HepG2 (cell line): Measurements from ENCODE around the gene DAB2IP. TPM values are rescaled to one million over a fixed set of nuclear protein-coding genes. Genes with fewer than 3 reads are reported as not detected.

Source experiments
- BCL6 ChIP-seq: IDR thresholded peaks from 2 replicates; pipeline ENCODE4 v1.6.1; 2016; ENCODE audit warnings: missing genetic modification reagents, missing compliant biosample characterization
- BHLHE40 ChIP-seq: IDR thresholded peaks from 2 replicates; pipeline ENCODE4 v1.6.1; 2011; ENCODE audit warnings: low read length, improper control_type of control experiment
- CREB1 ChIP-seq, 2 experiments: fragments of 450-650 bp in 1 of 2; IDR thresholded peaks; 2 replicates each; pipeline ENCODE4 v1.6.1; 2016 to 2017; ENCODE audit warnings: control low read depth in 1 of 2, mild to moderate bottlenecking in 1 of 2, missing compliant biosample characterization in 1 of 2, missing genetic modification characterization in 1 of 2
- ELF3 ChIP-seq: IDR thresholded peaks from 2 replicates; pipeline ENCODE4 v1.6.1; 2016; ENCODE audit warnings: missing genetic modification reagents, missing compliant biosample characterization
- FOXA1 ChIP-seq, 2 experiments: fragments of 450-650 bp in 1 of 2; sonication (generic) in 1 of 2; formaldehyde crosslinking in 1 of 2; IDR thresholded peaks; 2 replicates each; pipeline versions ENCODE4 v1.4.0 to v1.6.1; 2016 to 2020; ENCODE audit warnings: missing genetic modification reagents in 1 of 2
- MAX ChIP-seq: IDR thresholded peaks from 2 replicates; pipeline ENCODE4 v1.6.1; 2012; ENCODE audit warnings: inconsistent platforms
- NFE2 ChIP-seq: sonication (generic); formaldehyde crosslinking; IDR thresholded peaks from 2 replicates; pipeline ENCODE4 v1.4.0; 2020; ENCODE audit warnings: missing genetic modification reagents
- NRL ChIP-seq: sonication (generic); formaldehyde crosslinking; IDR thresholded peaks from 2 replicates; pipeline ENCODE4 v1.5.0; 2020; ENCODE audit warnings: missing genetic modification reagents, mild to moderate bottlenecking, moderate library complexity, borderline replicate concordance
- PITX1 ChIP-seq: sonication (generic); formaldehyde crosslinking; IDR thresholded peaks from 2 replicates; pipeline ENCODE4 v1.5.1; 2020; ENCODE audit warnings: mild to moderate bottlenecking, missing genetic modification reagents
- POLR2G ChIP-seq: fragments of 200-400 bp; formaldehyde crosslinking; IDR thresholded peaks from 2 replicates; pipeline ENCODE4 v1.6.1; 2018; ENCODE audit warnings: mild to moderate bottlenecking, low read depth, low read length, moderate library complexity
- PPARG ChIP-seq: conservative IDR thresholded peaks from 2 replicates; pipeline ENCODE4 v1.6.1; 2016; ENCODE audit warnings: missing biosample characterization, missing genetic modification reagents
- PRDM10 ChIP-seq: sonication (generic); formaldehyde crosslinking; IDR thresholded peaks from 2 replicates; pipeline ENCODE4 v1.4.0; 2020; ENCODE audit warnings: low read depth, missing genetic modification reagents
- SAP130 ChIP-seq: IDR thresholded peaks from 2 replicates; pipeline ENCODE4 v1.6.1; 2016; ENCODE audit warnings: low read depth
- SMAD1 ChIP-seq: sonication (generic); formaldehyde crosslinking; IDR thresholded peaks from 2 replicates; pipeline ENCODE4 v1.4.0; 2020; ENCODE audit warnings: missing genetic modification reagents, low read depth, mild to moderate bottlenecking, borderline replicate concordance
- SMAD3 ChIP-seq: sonication (generic); formaldehyde crosslinking; IDR thresholded peaks from 2 replicates; pipeline ENCODE4 v1.4.0; 2020; ENCODE audit warnings: missing genetic modification reagents
- SOX6 ChIP-seq, 2 experiments: fragments of 450-650 bp in 1 of 2; sonication (generic) in 1 of 2; formaldehyde crosslinking in 1 of 2; IDR thresholded peaks; 2 replicates each; pipeline versions ENCODE4 v1.4.0 to v1.6.1; 2017 to 2020; ENCODE audit warnings: antibody characterized with exemption in 1 of 2, mild to moderate bottlenecking in 1 of 2, missing genetic modification reagents in 1 of 2
- SP1 ChIP-seq, 2 experiments: fragments of 450-650 bp in 1 of 2; sonication (generic) in 1 of 2; formaldehyde crosslinking in 1 of 2; IDR thresholded peaks; 2 replicates each; pipeline versions ENCODE4 v1.4.0 to v1.6.1; 2016 to 2020; ENCODE audit warnings: missing genetic modification reagents in 1 of 2
- SP5 ChIP-seq: IDR thresholded peaks from 2 replicates; pipeline ENCODE4 v1.6.1; 2016; ENCODE audit warnings: low read depth, borderline replicate concordance
- YEATS2 ChIP-seq: sonication (generic); formaldehyde crosslinking; IDR thresholded peaks from 2 replicates; pipeline ENCODE4 v1.4.0; 2020; ENCODE audit warnings: missing genetic modification reagents, borderline replicate concordance
- ZEB1 ChIP-seq: IDR thresholded peaks from 2 replicates; pipeline ENCODE4 v1.6.1; 2012; ENCODE audit warnings: mild to moderate bottlenecking, low read depth, inconsistent platforms; ENCODE audit not compliant: insufficient replicate concordance
- ZNF354B ChIP-seq: sonication (generic); formaldehyde crosslinking; IDR thresholded peaks from 2 replicates; pipeline ENCODE4 v1.8.0; 2022; ENCODE audit warnings: mild to moderate bottlenecking, missing genetic modification reagents
- polyA plus RNA-seq, 8 experiments: library from polyadenylated mRNA; depleted of rRNA in 3 of 8; stranded (reverse) in 7 of 8; unstranded in 1 of 8; fragments of >200 nt; fragmentation: Illumina TruSeq in 4 of 8; extraction: Trizol in 4 of 8; gene quantifications; 2 replicates each; pipeline versions ENCODE4 v1.2.1 to v1.2.3, GENCODE V29; 2011 to 2016; ENCODE audit warnings: low read depth in 4 of 8, missing spikeins in 1 of 8, mixed read lengths in 1 of 8; ENCODE audit not compliant: insufficient read depth in 1 of 8
- total RNA-seq, 5 experiments: library from RNA; depleted of rRNA; stranded (reverse); fragments of >200 nt; fragmentation: Illumina TruSeq; extraction: Trizol; gene quantifications; 2 replicates each; pipeline ENCODE4 v1.2.3, GENCODE V29; 2016; ENCODE audit warnings: low read depth in 1 of 5
- TF ChIP-seq, protein P1 (sequence below): sonication (generic); formaldehyde crosslinking; IDR thresholded peaks from 2 replicates; pipeline ENCODE4 v1.5.1; 2020; ENCODE audit warnings: mild to moderate bottlenecking, missing genetic modification reagents, moderate library complexity
- TF ChIP-seq, protein P2 (sequence below): sonication (generic); formaldehyde crosslinking; IDR thresholded peaks from 2 replicates; pipeline ENCODE4 v1.4.0; 2020; ENCODE audit warnings: missing genetic modification reagents

The DAB2IP gene
- total and polyA plus RNA-seq, 2 of the 13 experiments (the other 11 are each of a cell fraction or from before 2014, with no cell fraction given), result 25.3 to 37.9 TPM

- TF ChIP-seq CREB1 (IDR thresholded peaks at IDR 0.05), result no peak
- peak; percentile 41; the same call in 1 of the 2 replicates for TF ChIP-seq CREB1 (CRISPR knock-in tag; IDR thresholded peaks at IDR 0.05)
- TF ChIP-seq SAP130 (CRISPR knock-in tag), result peak; percentile 69
- TF ChIP-seq PRDM10 (CRISPR knock-in tag), result peak; percentile 68; the same call in 1 of the 2 replicates
- TF ChIP-seq ZEB1, result peak; percentile 31
- peak; percentile 30; the same call in 1 of the 2 replicates for TF ChIP-seq PITX1 (CRISPR knock-in tag)
- TF ChIP-seq SOX6 (IDR thresholded peaks at IDR 0.05), result no peak
- TF ChIP-seq SOX6 (CRISPR knock-in tag; IDR thresholded peaks at IDR 0.05), result peak; percentile 53
- peak; percentile 58; the same call in 1 of the 2 replicates for TF ChIP-seq MAX
- 0 out of 2 replicates have a peak, but pooled peaks have one; percentile 0 for TF ChIP-seq NRL (CRISPR knock-in tag)
- TF ChIP-seq BCL6 (CRISPR knock-in tag), result peak; percentile 35; the same call in 1 of the 2 replicates
- TF ChIP-seq, protein P1, sequence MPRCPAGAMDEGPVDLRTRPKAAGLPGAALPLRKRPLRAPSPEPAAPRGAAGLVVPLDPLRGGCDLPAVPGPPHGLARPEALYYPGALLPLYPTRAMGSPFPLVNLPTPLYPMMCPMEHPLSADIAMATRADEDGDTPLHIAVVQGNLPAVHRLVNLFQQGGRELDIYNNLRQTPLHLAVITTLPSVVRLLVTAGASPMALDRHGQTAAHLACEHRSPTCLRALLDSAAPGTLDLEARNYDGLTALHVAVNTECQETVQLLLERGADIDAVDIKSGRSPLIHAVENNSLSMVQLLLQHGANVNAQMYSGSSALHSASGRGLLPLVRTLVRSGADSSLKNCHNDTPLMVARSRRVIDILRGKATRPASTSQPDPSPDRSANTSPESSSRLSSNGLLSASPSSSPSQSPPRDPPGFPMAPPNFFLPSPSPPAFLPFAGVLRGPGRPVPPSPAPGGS (CRISPR knock-in tag), result peak; percentile 45; the same call in 1 of the 2 replicates
- peak; percentile 72 for TF ChIP-seq BHLHE40
- TF ChIP-seq ZNF354B (CRISPR knock-in tag), result peak; percentile 81; the same call in 1 of the 2 replicates
- peak; percentile 84 for TF ChIP-seq SMAD3 (CRISPR knock-in tag)
- TF ChIP-seq SP1 (IDR thresholded peaks at IDR 0.05), result no peak
- TF ChIP-seq SP1 (CRISPR knock-in tag; IDR thresholded peaks at IDR 0.05), result peak; percentile 68; the same call in 1 of the 2 replicates
- TF ChIP-seq SMAD1 (CRISPR knock-in tag), result no peak
- peak; percentile 78 for TF ChIP-seq SP5 (CRISPR knock-in tag)
- 0 out of 2 replicates have a peak, but pooled peaks have one; percentile 9 for TF ChIP-seq PPARG (CRISPR knock-in tag)
- TF ChIP-seq, protein P2, sequence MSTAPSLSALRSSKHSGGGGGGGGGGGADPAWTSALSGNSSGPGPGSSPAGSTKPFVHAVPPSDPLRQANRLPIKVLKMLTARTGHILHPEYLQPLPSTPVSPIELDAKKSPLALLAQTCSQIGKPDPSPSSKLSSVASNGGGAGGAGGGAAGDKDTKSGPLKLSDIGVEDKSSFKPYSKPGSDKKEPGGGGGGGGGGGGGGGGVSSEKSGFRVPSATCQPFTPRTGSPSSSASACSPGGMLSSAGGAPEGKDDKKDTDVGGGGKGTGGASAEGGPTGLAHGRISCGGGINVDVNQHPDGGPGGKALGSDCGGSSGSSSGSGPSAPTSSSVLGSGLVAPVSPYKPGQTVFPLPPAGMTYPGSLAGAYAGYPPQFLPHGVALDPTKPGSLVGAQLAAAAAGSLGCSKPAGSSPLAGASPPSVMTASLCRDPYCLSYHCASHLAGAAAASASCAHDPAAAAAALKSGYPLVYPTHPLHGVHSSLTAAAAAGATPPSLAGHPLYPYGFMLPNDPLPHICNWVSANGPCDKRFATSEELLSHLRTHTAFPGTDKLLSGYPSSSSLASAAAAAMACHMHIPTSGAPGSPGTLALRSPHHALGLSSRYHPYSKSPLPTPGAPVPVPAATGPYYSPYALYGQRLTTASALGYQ, result 0 out of 2 replicates have a peak, but pooled peaks have one; percentile 19
- TF ChIP-seq FOXA1 (IDR thresholded peaks at IDR 0.05), result no peak
- peak; percentile 61 for TF ChIP-seq FOXA1 (CRISPR knock-in tag; IDR thresholded peaks at IDR 0.05)
- peak; percentile 91 for TF ChIP-seq POLR2G
- peak; percentile 39; the same call in 1 of the 2 replicates for TF ChIP-seq YEATS2 (CRISPR knock-in tag)
- no peak for TF ChIP-seq NFE2 (CRISPR knock-in tag)
- TF ChIP-seq ELF3, result peak; percentile 32; the same call in 1 of the 2 replicates
Observed at GRCh38 chr9:121736934-121737462, 85.6 kb downstream of the DAB2IP start (continued).
